GM12878 (cell line): ENCODE results near the gene NES. TPM values are rescaled to one million over a fixed set of nuclear protein-coding genes. Genes with fewer than 3 reads are reported as not detected.

ENCODE experiments used
- CTCF ChIP-seq, 3 experiments: IDR thresholded peaks in 2 of 3; conservative IDR thresholded peaks in 1 of 3; 2 replicates each; pipeline ENCODE4 v1.5.1; 2011; ENCODE audit warnings: low read depth in 3 of 3, low read length in 3 of 3, mild to moderate bottlenecking in 3 of 3, control low read depth in 2 of 3, moderate library complexity in 2 of 3, inconsistent platforms in 1 of 3, mixed read lengths in 1 of 3; ENCODE audit not compliant: control insufficient read depth in 2 of 3, insufficient read depth in 1 of 3; ENCODE audit errors: extremely low read depth in 1 of 3
- CUX1 ChIP-seq: IDR thresholded peaks from 2 replicates; pipeline ENCODE4 v1.6.1; 2012; ENCODE audit warnings: improper control_type of control experiment, low read depth, low read length; ENCODE audit not compliant: insufficient replicate concordance
- HSF1 ChIP-seq: fragments of 150-350 bp; IDR thresholded peaks from 2 replicates; pipeline ENCODE4 v1.6.1; 2014; ENCODE audit warnings: mild to moderate bottlenecking, low read depth, low read length
- SMAD1 ChIP-seq: fragments of 450-650 bp; IDR thresholded peaks from 2 replicates; pipeline ENCODE4 v1.6.1; 2018; ENCODE audit warnings: mild to moderate bottlenecking, low read depth; ENCODE audit not compliant: partially characterized antibody
- polyA plus RNA-seq, 11 experiments: library from polyadenylated mRNA; depleted of rRNA in 4 of 11; unstranded in 6 of 11; stranded (reverse) in 5 of 11; fragments of >200 nt; fragmentation: Nextera tagmentation in 4 of 11; fragmentation: Illumina TruSeq in 1 of 11; extraction: Ambion mirVana in 4 of 11; extraction: Trizol in 1 of 11; gene quantifications; 1 replicate in 1 of 11; 2 replicates in 10 of 11; pipeline versions ENCODE4 v1.2.1 to v1.2.3, GENCODE V29; 2011 to 2016; ENCODE audit warnings: inconsistent platforms in 2 of 11, missing spikeins in 2 of 11, low read depth in 1 of 11
- total RNA-seq, 4 experiments: library from RNA; depleted of rRNA in 3 of 4; stranded (reverse); fragments of >200 nt in 3 of 4; fragmentation: Illumina TruSeq in 1 of 4; extraction: Trizol in 1 of 4; gene quantifications; 2 replicates each; pipeline versions ENCODE4 v1.2.1 to v1.2.3, GENCODE V29; 2013 to 2021

The NES gene
- total and polyA plus RNA-seq, 10 of the 15 experiments (the other 5 are each of a cell fraction or from before 2014, with no cell fraction given) = under 0.01 to 0.15 (median 0.02) TPM; not detected in 4

- no peak for TF ChIP-seq CUX1
- TF ChIP-seq CTCF (IDR thresholded peaks at IDR 0.05 in 2 of 3, conservative IDR thresholded peaks at IDR 0.05 in 1 of 3; ENCODE audit: control insufficient read depth in 2 of 3, extremely low read depth in 1 of 3, insufficient read depth in 1 of 3, low read depth in 3 of 3, low read length in 3 of 3) = no peak
- TF ChIP-seq SMAD1 = no peak
- no peak for TF ChIP-seq HSF1
Observed at GRCh38 chr1:156640842-156641706, 36.1 kb downstream of the NES start (continued).
